ENCODE measurements around the gene LGALS8. TPM values are rescaled to one million over a fixed set of nuclear protein-coding genes. Genes with fewer than 3 reads are reported as not detected.
"Not testable (repeated sequence)": the region's sequence is repeated elsewhere in the genome, so short reads cannot be mapped to it uniquely, and the experiment has no call there.

Gene LGALS8
- total and polyA plus RNA-seq, 8 donors = 18.5 to 55.1 (median 27.2) TPM

- H3K4me3 ChIP-seq = no peak overlapping the region
- no peak for DNase-seq
- H3K9me3 ChIP-seq = no peaks in the 10 kb centered on the region
- H3K4me1 ChIP-seq = peaks cover 0 to 3% (median 0%) of the 10 kb centered on the region in 3 donors
- 90 to 91% methylated on average over 6 of the region's 6 CpGs for WGBS, 2 donors
- ATAC-seq = no peak
- no peaks in the 10 kb centered on the region for H3K27me3 ChIP-seq
- no peaks in the 10 kb centered on the region for H3K36me3 ChIP-seq
- TF ChIP-seq, protein P1, sequence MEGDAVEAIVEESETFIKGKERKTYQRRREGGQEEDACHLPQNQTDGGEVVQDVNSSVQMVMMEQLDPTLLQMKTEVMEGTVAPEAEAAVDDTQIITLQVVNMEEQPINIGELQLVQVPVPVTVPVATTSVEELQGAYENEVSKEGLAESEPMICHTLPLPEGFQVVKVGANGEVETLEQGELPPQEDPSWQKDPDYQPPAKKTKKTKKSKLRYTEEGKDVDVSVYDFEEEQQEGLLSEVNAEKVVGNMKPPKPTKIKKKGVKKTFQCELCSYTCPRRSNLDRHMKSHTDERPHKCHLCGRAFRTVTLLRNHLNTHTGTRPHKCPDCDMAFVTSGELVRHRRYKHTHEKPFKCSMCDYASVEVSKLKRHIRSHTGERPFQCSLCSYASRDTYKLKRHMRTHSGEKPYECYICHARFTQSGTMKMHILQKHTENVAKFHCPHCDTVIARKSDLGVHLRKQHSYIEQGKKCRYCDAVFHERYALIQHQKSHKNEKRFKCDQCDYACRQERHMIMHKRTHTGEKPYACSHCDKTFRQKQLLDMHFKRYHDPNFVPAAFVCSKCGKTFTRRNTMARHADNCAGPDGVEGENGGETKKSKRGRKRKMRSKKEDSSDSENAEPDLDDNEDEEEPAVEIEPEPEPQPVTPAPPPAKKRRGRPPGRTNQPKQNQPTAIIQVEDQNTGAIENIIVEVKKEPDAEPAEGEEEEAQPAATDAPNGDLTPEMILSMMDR (IDR thresholded peaks at IDR 0.05) = no peak
- no peak for FAIRE-seq
- intact Hi-C loops (cut with DNase I) = no loop called here
- no peak overlapping the region for H3K27ac ChIP-seq
These were observed 22.7 kb upstream of the LGALS8 start for GRCh38 chr1:236501093-236501492.

DNA sequence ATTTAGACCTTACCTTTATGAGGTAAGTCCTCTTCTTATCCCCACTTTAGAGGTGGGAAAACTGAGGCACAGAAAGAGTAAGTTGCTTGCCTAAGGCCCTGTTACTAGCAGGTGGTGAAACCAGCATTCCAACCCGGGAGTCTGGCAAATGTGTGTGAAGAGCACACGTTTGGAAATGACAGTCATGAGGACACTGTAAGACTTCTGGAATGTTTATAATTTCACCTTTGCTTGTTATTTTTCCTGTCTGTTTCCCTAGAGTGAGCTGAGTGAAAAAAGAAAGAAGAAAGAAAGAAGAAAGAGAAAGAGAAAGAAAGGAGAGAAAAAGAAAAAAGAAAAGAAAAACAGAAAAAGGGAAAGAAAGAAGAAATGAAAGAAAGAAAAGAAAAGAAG is 21.2 kb upstream of the LGALS8 start:
- TF ChIP-seq, protein P1 (IDR thresholded peaks at IDR 0.05) = no peak
- H3K4me3 ChIP-seq = no peak overlapping the region
- FAIRE-seq (no peak), ATAC-seq (no peak), DNase-seq (no peak)
- H3K27ac ChIP-seq = peak overlapping the region; percentile 48 to 81 (median 70)
- peaks cover 0 to 10% (median 4%) of the 10 kb centered on the region in 3 donors for H3K4me1 ChIP-seq
- intact Hi-C loops (cut with DNase I) = no loop called here
- H3K27me3 ChIP-seq = no peaks in the 10 kb centered on the region
- 35 to 45% methylated on average over 2 of the region's 2 CpGs for WGBS, 2 donors
- no peaks in the 10 kb centered on the region for H3K36me3 ChIP-seq
- H3K9me3 ChIP-seq = no peaks in the 10 kb centered on the region

DNA sequence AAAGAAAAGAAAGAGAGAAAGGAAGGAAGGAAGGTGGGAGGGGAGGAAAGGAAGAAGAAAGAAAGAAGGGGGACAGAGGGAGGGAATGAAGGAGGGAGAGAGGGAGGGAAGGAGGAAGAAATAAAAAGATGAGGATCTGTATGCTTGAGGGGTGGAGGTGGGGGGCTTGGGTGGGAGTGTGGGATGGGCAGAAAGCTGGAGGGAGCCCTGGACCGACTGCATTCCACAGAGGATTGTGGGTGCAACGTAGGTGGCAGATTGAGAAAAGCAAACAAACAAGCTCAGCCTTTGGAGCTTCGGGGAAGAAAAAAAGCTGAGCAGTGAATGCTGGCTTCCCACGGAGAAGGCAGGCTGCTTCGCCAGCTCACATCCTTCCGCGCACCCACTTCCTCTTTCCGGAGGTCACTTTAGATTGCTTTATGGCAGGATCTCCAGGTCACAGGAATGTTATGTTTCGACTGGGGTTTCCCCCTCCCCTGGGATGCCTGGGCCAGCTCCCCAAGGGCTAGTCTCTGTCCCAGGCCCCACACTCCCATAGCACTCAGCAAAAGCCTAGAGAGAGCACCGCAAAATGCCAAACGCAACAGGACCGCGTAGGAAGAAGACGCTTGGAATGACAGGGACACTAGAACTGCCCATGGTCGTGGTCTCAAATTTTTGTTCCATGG is 20.7 kb upstream of the LGALS8 start:
- Histone ChIP-seq H3K4me3 (peak overlapping the region in 2 of 4 donors; percentile 1 to 22), H3K27ac (peak overlapping the region; percentile 51 to 81 (median 70)), H3K36me3 (no peaks in the 10 kb centered on the region), H3K4me1 (peaks cover 0 to 13% (median 6%) of the 10 kb centered on the region in 3 donors), H3K27me3 (no peaks in the 10 kb centered on the region), H3K9me3 (no peaks in the 10 kb centered on the region)
- TF ChIP-seq, protein P1 (IDR thresholded peaks at IDR 0.05) = no peak
- intact Hi-C loops (cut with DNase I) = no loop called here
- DNase-seq = peak in 4 of 6 donors; percentile 54 to 68 (median 64)
- FAIRE-seq = no peak
- peak; percentile 74 to 84 (median 82) for ATAC-seq
- 23 to 27% methylated on average over 12 to 15 of the region's 15 CpGs for WGBS, 2 donors

- intact Hi-C loops (cut with DNase I); H3K27ac ChIP-seq; H3K27me3 ChIP-seq; H3K9me3 ChIP-seq; H3K36me3 ChIP-seq; DNase-seq; ATAC-seq; H3K4me3 ChIP-seq; FAIRE-seq: not testable (repeated sequence)
- H3K4me1 ChIP-seq = peaks cover 0 to 13% (median 6%) of the 10 kb centered on the region in 3 donors
- WGBS, 2 donors = 86 to 95% methylated on average over 3 of the region's 3 CpGs
These were observed 19.4 kb upstream of the LGALS8 start for GRCh38 chr1:236504338-236504737.

GRCh38 chr1:236507022-236507700 is 16.6 kb upstream of the LGALS8 start:
- Histone ChIP-seq H3K4me3 (no peak overlapping the region), H3K4me1 (peaks cover 0 to 19% (median 13%) of the 10 kb centered on the region in 3 donors), H3K27ac (peak overlapping the region in 2 of 4 donors; percentile 10 to 51), H3K9me3 (no peaks in the 10 kb centered on the region), H3K36me3 (no peaks in the 10 kb centered on the region), H3K27me3 (no peaks in the 10 kb centered on the region)
- TF ChIP-seq, protein P1 (IDR thresholded peaks at IDR 0.05) = no peak
- peak in 3 of 6 donors; percentile 31 to 37 (median 37) for DNase-seq
- WGBS, 2 donors = 37 to 42% methylated on average over 5 of the region's 5 CpGs
- ATAC-seq = peak; percentile 63 to 82 (median 72)
- no peak for FAIRE-seq
- intact Hi-C loops (cut with DNase I) = no loop called here

Measured in pancreas (tissue), 10 donors.